Diencephalon (tissue), 1 donor: ENCODE data around the gene ULBP2. TPM values are rescaled to one million over a fixed set of nuclear protein-coding genes. Genes with fewer than 3 reads are reported as not detected.

ENCODE experiments used
- total RNA-seq: library from RNA; depleted of rRNA; stranded (reverse); fragments of >200 nt; gene quantifications from one replicate; pipeline ENCODE4 v1.2.3, GENCODE V29; 2014

The ULBP2 gene, protein sequence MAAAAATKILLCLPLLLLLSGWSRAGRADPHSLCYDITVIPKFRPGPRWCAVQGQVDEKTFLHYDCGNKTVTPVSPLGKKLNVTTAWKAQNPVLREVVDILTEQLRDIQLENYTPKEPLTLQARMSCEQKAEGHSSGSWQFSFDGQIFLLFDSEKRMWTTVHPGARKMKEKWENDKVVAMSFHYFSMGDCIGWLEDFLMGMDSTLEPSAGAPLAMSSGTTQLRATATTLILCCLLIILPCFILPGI
- total RNA-seq, result 2.1 TPM

GRCh38 chr6:149941583-149942460, at the start of gene ULBP2:
ULBP2 (plus strand) TSS chr6:149942014; CDS start chr6:149942073, 59 bp downstream.

GRCh38 chr6:149897855-149898744, 43.7 kb upstream of the ULBP2 start, which contains the start of gene RAET1E:
RAET1E (minus strand) TSS chr6:149898113; CDS start chr6:149890901, 7,212 bp downstream.

GRCh38 chr6:149922642-149923326, 19.0 kb upstream of the ULBP2 start, which contains the start of gene RAET1G:
RAET1G (minus strand) TSS chr6:149923121; CDS start chr6:149923010, 111 bp downstream.

GRCh38 chr6:149963462-149964307, 21.9 kb downstream of the ULBP2 start, which contains the start of gene ULBP1:
ULBP1 (plus strand) TSS chr6:149963943; CDS start chr6:149964050, 107 bp downstream.

Other genes starting within 250 kb of the ULBP2 start
- gene LATS1, start 223.9 kb upstream of the ULBP2 start, total RNA-seq, result 30.2 TPM
- gene NUP43, start 195.5 kb upstream of the ULBP2 start, total RNA-seq, result 23.3 TPM
- 162 TPM for gene PCMT1, start 192.3 kb upstream of the ULBP2 start, total RNA-seq
- gene LRP11, start 77.7 kb upstream of the ULBP2 start, total RNA-seq, result 41.3 TPM
- gene RAET1E, start 43.9 kb upstream of the ULBP2 start, total RNA-seq, result not detected
- not detected for gene RAET1G, start 18.9 kb upstream of the ULBP2 start, total RNA-seq
- 0.23 TPM for gene ULBP1, start 21.9 kb downstream of the ULBP2 start, total RNA-seq
- 0.23 TPM for gene RAET1L, start 83.5 kb downstream of the ULBP2 start, total RNA-seq
- gene ULBP3, start 127.1 kb downstream of the ULBP2 start, total RNA-seq, result 14.1 TPM
- gene PPP1R14C, start 201.0 kb downstream of the ULBP2 start, total RNA-seq, result 35.5 TPM